Activated CD8-positive, alpha-beta memory T cell treated with anti-CD3 and anti-CD28 coated beads for 24 hours (primary cell): Measurements from ENCODE around the gene WDR62.
A peak's percentile ranks its signal among the peaks of the same experiment; 100 is the strongest.

Source experiments
- DNase-seq: peaks from one replicate; pipeline ENCODE4 v3.0.0-alpha.2; 2020

WDR62 gene

DNA sequence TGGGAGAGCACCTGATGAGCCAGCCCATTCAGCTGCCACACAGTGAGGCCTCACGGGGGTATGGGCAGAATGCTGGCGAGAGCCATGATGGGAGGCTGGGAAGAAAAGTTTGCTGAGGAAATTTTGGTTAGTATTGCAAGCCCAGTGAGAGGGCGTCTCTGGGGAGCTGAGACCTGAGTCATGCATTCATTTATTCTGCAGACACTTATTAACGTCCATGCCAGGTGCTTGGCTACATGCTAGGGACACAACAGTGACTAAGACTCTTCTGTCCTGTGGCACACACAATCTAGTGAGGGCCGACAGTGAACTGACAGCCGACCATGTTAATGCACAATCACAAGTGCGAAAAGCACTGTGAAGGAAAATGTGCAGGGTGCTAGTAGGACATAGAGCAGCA is 27.2 kb downstream of the WDR62 start:
- no peak for DNase-seq

DNA sequence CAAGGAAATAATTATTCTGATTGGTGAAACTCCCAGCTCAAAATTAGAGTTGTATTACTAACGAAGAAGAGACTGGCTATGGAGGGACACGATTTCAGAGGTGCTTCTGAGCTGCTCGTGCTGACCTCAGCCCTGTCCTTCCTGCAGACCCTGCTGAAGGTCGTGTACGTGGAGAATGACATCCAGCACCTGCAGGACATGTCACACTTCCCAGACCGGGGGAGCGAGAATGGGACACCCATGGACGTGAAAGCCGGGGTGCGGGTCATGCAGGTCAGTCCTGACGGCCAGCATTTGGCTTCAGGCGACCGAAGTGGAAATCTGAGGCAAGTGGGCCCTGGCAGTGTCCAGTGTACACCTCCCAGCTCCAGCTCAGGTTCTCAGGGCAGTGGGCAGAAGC is 28.2 kb downstream of the WDR62 start:
- no peak for DNase-seq

DNA sequence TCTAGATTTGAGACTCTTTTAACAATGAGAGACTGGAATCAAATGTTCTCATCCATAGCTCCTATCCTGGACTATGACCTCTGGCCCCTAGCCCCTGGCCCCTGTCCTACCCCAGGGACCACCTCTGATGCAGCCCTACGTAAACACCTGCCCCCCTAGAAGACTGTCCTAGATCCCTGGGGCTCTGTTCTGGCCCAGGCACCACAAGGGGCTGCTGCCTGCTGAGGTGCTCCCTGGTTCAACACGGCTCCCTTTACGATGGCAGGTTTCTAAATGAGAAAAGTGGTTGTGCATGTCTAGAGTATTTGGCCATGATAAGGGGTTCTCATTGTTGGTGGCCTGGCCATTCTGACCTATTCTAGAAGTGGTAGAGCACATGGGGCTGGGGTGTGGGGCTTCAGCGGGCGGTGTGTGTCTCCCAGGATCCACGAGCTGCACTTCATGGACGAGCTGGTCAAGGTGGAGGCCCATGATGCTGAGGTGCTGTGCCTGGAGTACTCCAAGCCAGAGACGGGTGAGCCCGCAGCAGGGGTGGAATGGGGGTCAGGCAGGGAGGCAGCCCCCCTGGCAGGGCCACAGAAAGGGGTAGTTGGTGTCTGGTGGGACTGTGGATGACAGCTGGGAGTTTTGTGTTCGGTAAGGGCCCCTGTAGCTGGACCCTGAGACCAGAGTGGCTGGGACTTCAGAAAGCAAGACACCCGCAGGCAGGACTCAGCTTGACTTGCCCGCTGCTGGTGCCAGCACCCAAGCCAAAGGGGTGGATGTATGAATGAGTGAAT is 29.7 kb downstream of the WDR62 start:
- no peak for DNase-seq

DNA sequence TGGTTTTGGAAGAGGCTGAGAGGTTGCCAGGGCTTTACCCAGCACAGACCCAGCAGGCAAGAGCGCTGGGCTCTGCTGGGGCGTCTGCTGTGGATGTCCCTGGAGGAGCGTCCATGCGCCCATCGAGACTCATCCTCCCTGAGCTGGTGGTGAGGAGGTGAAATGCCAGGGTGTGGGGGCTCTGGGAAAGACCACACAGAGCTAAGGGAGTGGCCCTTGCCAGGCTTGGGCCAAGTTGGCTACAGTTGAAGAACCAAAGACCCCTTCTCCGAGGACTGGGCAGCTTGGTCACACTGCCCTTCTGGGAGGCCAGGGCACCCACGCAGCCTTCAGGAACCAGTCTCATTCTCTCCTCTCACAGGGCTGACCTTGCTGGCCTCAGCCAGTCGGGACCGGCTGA is 31.6 kb downstream of the WDR62 start:
- no peak for DNase-seq

DNA sequence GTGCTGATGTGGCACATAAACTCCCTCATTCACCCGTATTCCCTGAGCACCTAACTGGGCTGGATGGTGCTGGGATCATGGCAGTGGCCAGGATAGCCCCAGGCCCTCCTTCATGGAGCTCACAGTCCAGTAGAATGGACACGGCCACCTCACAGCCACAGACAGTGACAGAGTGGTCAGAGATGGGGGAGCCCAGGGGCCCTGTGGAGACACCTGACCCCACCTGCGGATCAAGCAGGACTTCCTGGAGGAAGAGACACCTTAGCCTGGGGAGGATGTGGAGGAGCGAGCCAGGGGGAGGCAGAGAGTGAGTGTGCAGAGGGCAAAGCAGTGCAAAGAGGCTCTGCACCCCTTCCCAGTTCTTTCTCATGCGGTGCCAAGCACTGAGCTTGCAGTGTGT is 35.1 kb downstream of the WDR62 start:
- no peak for DNase-seq

DNA sequence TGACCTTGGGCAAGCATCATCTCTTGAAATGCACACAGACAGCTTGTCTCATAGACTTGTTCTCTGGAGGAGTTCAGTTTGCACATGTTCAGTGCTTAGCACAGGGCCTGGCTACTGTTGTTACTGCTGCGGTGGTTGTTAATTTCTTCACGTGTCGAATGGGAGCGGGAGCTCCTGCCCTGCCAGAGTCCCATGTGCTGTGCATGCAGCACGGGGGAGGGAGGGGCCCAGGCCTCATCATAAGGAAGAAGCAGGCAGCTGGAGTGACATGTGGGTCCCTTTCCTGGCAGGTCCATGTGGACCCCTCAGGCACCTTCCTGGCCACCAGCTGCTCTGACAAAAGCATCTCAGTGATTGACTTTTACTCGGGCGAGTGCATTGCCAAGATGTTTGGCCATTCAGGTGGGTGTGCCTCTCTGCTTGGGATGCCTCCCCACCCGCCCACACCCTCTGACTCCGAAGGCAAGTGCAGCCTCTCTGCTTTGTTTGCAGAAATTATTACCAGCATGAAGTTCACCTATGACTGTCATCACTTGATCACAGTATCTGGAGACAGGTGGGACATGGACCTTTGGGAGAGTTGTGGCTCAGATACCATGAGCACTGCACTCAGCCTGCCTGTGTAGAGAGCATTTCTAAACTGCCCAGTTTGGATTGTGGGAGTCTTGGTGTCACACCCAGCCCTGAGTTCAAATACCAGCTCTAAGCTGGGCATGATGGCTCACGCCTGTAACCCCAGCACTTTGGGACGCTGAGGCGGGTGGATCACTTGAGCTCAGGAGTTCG is 36.4 kb downstream of the WDR62 start:
- no peak for DNase-seq

DNA sequence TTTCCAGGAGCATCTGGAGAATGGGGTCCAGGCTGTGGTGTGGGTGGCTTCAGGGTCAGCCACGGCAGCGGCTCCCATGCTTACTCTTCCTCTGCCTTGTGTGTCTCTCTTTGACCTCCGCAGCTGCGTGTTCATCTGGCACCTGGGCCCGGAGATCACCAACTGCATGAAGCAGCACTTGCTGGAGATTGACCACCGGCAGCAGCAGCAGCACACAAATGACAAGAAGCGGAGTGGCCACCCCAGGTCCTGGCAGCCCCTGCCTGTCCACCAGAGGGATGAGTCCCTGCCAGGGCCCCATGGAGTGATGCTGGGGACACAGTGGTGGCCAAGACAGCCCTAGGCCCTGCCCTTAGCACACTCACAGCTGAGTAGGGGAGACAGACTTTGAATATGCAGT is 37.9 kb downstream of the WDR62 start:
- DNase-seq, result no peak

DNA sequence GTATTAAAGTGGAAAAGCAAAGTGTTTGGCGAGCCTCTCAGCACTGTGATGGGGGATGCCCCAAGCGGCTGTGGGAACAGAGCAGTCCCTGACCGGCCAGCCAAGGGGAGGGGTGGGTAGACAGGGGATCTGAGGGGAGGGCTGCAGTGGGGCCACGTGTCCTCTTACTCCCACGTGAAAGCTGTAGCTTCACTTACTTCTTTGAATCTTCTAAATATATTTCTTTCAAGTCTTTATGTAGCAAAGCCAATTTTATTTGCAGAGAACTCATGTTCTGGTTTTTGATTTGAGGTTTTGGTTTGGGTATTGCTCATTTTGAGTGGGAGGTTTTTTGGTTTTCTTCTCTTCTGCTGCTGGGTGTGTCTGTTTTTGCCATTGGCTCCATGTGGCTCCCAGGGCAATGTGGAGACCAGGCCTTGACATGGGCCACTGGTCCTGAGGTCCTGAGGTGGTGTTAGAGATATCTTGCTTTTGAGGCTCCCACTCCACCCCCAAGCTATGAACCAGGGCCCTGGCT is 38.5 kb downstream of the WDR62 start:
- peak; percentile 72 for DNase-seq

DNA sequence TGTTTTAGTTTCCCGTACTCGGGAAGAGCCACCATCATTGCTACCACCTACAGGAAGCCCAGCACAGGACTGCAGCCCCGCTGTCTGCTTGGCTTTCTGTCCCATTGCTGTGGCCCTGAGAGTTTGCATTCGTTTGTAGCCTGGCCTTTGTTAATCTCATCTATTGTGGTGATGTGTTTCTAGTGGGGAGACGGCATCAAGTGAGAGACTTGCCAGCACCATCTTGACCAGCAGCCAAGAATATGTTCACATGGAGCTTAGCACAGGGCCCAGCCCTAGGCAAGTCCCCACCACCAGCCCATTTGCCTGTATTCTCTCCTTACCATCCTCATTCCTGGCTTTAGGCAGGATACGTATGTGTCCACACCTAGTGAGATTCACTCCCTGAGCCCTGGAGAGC is 39.0 kb downstream of the WDR62 start:
- DNase-seq, result no peak

DNA sequence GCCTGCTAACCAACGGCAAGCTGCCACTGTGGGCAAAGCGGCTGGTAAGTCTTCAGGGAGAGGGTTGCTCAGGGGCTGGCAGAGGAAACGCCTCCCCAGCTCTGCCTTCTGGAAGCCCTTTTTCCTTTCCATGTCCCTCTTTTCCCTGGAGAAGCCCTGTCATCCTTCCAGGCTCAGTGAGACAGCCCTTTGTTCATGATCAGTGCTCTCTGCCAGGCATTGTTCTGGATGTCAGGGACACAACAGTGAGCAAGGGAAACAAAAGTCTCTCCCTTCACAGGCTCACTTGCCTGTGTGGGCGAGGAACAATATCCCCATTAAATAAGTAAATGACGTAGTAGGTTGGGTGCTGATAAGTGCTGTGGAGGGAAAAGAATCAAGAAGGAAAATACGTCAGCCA is 42.3 kb downstream of the WDR62 start:
- DNase-seq, result no peak

DNA sequence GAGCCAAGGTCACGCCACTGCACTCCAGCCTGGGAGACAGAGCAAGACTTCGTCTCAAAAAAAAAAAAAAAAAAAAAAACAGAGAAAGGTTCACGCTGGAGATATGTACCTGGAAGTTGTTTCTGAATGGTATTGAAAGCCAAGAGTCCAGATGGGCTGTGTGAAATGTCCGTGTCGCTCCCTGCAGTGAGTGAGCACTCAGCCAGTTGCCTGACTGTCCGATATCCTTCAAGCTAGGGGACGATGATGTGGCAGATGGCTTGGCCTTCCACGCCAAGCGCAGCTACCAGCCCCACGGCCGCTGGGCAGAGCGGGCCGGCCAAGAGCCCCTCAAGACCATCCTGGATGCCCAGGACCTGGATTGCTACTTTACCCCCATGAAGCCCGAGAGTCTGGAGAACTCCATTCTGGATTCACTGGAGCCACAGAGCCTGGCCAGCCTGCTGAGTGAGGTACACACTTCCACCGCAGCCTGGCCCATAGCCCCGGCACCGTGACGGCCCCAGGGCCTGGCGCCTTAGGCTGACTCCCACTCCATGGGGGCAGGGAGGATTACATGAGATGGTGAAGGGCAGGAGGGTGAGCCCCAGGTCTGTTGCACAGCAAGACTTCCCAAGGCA is 44.6 kb downstream of the WDR62 start:
- DNase-seq, result no peak

DNA sequence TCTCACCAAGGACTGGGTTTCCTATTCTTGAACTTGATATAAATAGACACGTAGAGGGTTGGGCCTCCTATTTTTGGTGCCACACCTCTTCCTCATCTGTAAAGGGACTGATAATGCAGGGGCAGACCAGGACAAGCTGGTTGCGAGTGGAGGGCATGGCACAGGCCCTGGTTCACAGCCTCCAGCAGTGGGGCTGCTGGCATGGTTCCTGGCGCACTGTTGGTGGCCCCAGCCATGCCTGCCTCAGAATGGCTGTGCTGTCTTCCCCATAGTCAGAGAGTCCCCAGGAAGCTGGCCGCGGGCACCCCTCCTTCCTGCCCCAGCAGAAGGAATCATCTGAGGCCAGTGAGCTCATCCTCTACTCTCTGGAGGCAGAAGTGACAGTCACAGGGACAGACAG is 45.8 kb downstream of the WDR62 start:
- no peak for DNase-seq

DNA sequence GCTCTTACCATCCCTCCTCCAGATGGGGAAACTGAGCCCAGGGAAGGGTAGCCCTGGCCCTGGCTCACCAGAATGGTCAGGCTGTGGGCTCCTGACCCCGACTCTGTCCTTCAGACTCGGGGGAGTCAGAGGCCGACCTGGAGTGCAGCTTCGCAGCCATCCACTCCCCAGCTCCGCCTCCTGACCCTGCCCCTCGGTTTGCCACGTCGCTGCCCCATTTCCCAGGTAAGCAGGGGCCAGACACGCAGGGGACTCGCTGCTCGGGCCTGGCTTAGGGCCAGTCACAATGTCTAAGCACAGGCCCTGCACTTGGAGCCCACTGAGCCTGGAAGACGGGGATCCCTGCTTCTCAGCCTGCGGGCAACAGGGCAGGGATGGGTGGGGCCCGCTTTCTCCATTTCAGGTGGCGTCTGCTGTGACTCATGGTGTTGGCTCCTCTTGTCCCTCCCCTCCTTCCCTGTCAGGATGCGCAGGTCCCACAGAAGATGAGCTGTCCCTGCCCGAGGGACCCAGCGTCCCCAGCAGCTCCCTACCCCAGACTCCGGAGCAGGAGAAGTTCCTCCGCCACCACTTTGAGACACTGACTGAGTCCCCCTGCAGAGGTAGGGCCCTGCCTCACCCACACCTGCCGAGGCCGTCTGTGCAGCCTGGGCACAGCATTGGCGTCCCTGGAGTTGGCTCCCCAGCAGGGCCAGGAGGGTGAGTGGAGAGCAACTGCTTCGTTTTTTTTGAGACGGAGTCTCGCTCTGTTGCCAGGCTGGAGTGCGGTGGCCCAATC is 47.0 kb downstream of the WDR62 start:
- DNase-seq, result no peak

DNA sequence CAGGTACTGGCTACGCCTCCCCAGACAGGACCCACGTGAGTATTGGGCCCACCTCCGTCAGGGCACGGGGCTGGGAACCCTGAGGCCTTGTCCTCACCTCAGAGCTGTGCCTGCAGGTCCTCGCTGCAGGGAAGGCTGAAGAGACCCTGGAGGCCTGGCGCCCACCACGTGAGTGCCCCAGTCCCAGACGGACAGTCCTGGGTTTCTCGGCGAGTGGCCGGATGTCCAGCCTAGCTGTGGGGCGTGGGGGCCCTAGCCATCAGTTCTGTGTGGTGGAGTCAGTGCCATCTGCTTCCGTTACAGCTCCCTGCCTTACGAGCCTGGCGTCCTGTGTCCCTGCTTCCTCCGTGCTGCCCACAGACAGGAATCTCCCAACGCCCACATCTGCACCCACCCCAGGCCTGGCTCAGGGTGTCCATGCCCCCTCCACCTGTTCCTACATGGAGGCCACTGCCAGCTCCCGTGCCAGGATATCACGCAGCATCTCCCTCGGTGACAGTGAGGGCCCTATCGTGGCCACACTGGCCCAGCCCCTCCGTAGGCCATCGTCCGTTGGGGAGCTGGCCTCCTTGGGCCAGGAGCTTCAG is 48.4 kb downstream of the WDR62 start:
- DNase-seq, result no peak

DNA sequence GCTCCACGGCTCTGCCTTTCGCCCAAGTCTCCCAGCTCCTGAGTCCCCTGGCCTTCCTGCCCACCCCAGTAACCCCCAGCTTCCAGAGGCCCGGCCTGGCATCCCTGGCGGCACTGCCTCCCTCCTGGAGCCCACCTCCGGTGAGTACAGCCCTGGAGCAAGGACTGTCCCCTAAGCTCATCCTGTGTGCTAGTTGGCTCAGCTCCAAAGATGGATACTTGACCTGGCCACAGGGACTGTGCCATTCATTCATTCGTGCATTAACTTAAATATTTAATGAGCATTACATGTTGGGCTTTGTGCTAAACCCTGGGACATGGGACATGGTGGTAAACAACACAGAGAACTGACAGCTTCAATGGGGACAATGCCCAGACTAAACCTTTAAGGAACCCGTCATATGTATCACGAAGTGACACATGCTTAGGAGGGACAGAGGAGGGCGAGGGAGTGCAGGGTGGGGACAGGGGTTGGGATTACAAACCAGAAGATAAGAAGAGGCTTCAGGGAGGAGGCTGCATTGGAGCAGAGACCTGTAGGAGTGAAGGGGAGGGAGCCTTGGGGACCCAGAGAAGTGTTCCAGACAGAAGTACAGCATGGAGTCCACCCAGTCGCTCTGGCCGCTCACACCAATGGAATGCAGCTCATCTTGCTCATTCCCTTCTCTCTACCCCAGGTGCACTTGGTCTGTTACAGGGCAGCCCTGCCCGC is 49.3 kb downstream of the WDR62 start:
- DNase-seq, result no peak

DNA sequence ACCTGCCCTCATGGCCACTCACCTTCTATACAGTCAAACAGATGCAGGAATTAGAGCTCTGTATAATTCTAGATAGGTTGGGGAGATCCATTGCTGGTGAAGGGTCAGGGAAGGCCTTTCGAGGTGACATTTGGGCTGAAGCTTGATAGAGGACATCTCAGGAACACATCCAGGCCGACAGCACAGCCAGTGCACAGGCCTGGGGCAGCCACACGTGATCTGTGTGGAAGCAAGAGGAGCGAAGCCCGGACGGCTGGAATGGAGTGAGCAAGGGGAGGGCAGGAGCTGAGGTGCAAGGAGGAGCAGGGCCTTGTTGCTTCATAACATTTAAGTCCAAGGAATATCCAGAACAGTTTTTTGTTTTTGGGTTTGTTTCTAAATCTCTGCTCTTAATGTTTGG is 51.7 kb downstream of the WDR62 start:
- no peak for DNase-seq

DNA sequence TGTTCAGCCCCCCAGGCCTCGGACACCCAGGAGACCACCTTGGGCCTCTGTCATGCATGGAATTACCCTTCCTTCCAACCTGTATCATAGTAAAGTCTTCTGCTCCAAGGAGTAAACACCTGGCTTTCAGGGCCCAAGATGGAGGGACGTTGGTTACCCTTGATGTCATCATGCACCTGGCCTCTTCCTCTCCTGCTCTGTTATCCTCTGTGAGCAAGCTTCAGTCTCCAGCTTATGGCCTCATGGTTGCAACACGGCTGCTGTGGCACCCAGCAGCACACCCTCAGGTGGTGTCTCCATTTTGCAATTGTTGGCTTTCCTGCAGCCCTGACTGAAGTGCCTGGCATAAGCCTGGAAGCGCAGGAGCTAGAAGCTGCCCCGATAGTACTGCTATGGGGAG is 52.3 kb downstream of the WDR62 start:
- DNase-seq, result no peak

DNA sequence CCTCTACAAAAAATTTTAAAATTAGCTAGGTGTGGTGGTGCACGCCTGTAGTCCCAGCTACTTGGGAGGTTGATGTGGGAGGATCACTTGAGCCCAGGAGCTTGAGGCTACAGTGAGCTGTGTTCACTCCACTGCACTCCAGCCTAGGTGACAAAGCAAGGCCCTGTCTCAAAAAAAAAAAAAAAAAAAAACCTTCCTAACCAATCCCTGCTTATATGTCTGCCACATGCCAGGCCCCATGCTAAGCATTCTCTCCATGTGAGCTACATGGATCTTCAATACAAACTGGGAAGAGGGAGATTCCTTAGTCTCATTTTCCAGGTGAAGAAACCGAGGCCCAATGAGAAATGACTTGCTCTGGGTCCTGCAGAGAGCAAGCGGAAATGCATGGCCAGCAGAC is 54.0 kb downstream of the WDR62 start:
- no peak for DNase-seq

DNA sequence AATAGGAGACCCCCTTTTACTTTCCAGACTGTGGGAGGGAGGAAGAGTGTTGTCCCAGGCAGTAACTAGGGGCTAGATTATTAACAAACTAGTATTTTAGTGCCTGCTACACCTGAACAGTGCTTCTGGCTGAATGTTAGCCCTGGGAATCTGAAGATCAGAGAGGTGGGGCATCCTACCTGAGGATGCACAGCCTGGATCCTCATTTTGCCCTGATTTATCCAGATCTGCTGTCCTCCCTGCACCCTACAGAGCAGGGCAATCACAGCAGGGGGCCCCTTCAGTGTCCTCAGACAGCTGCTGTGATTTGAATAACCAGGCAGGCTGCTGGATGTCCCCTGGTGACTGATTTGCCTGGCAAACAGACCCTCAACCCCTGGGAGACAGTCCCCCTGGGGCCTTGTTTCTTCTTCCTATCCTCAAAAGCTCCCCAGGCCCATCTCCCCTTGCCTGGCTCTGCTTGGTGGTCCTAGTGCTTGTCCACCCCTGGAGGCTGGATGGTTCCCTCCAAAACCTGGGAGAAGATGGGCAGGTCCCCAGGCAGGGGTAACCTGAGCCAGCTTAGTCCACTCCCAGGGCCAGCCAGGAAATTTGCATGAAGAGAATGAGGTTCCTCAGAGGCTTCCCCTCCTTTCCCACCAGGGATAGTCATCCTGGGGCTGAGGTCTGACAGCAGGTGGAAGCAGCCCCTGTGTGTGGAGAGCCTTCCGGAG is 55.9 kb downstream of the WDR62 start, which contains the start of gene OVOL3:
Gene OVOL3 (plus strand): TSS at position 657 of the 713 bp plus-strand sequence. CDS start 60 bp downstream, outside the sequence.
- DNase-seq, result no peak

DNA sequence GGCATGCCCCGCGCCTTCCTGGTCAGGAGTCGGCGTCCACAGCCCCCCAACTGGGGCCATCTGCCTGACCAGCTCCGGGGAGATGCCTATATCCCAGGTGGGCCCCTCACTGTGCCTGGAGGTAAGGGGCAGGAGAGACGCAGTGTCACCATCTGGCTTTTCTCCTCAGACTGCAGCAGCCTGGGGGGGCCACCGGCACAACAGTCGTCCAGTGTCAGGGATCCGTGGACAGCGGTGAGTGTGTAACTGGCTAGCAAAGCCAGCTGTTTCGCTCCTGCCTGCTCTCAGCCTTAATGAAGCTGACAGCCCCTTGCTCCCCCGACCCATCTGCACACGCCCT is 56.5 kb downstream of the WDR62 start:
- no peak for DNase-seq

DNA sequence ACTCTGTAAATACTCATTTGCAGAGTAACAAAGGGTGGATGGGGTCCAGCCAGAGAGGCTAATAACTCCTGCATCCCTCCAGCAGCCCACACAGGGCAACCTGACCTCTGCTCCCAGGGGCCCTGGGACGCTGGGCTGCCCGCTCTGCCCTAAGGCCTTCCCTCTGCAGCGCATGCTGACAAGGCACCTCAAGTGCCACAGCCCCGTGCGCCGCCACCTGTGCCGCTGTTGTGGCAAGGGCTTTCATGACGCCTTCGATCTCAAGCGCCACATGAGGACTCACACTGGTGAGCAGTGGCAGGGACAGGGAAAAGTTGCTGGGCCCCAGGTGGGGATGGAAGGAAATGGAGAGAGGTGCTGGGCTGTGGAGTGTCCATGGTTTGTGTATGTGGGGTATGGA is 58.0 kb downstream of the WDR62 start:
- DNase-seq, result no peak
